GM19452 (cell line): Measurements from ENCODE around the gene RNLS.

Experiments
- ATAC-seq: cut with Tn5 transposase; IDR thresholded peaks from one replicate; pipeline ENCODE4 v1.9.1; 2021; ENCODE audit not compliant: unreplicated experiment

The RNLS gene

GRCh38 chr10:88582806-88583583 lies at the start of gene RNLS:
TSS of gene RNLS (minus strand) at chr10:88583318.
- peak; percentile 83 for ATAC-seq

GRCh38 chr10:88624840-88625239 lies 41.7 kb upstream of the RNLS start:
- ATAC-seq, result no peak

- no peak for ATAC-seq
Observed at GRCh38 chr10:88623835-88624234, 40.7 kb upstream of the RNLS start.

- ATAC-seq, result no peak
Observed at GRCh38 chr10:88620441-88620840, 37.3 kb upstream of the RNLS start.

- no peak for ATAC-seq
Observed at GRCh38 chr10:88618496-88618895, 35.4 kb upstream of the RNLS start.

- ATAC-seq, result no peak
Observed at GRCh38 chr10:88617772-88618300, 34.7 kb upstream of the RNLS start.

GRCh38 chr10:88616250-88616977 lies 33.3 kb upstream of the RNLS start:
- no peak for ATAC-seq

- ATAC-seq, result no peak
Observed at GRCh38 chr10:88608780-88609179, 25.7 kb upstream of the RNLS start.

- peak; percentile 69 for ATAC-seq
Observed at GRCh38 chr10:88608052-88608732, 25.1 kb upstream of the RNLS start.

GRCh38 chr10:88598055-88598454 lies 14.9 kb upstream of the RNLS start:
- ATAC-seq, result peak; percentile 86

GRCh38 chr10:88594482-88594881 lies 11.4 kb upstream of the RNLS start:
- ATAC-seq, result no peak

GRCh38 chr10:88592906-88593305 lies 9.8 kb upstream of the RNLS start:
- no peak for ATAC-seq

- ATAC-seq, result no peak
Observed at GRCh38 chr10:88592381-88592780, 9.3 kb upstream of the RNLS start.

- ATAC-seq, result no peak
Observed at GRCh38 chr10:88586462-88586861, 3.3 kb upstream of the RNLS start, which contains the start of gene LIPJ. TSS of gene LIPJ (plus strand) at chr10:88586762. CDS start at chr10:88590688, 3,926 bp downstream.

- ATAC-seq, result no peak
Observed at GRCh38 chr10:88583584-88583957, 453 bp upstream of the RNLS start.

- ATAC-seq, result peak; percentile 7
Observed at GRCh38 chr10:88582411-88582805, 710 bp downstream of the RNLS start.

- no peak for ATAC-seq
Observed at GRCh38 chr10:88565072-88565471, 18.0 kb downstream of the RNLS start.

- no peak for ATAC-seq
Observed at GRCh38 chr10:88562152-88562551, 21.0 kb downstream of the RNLS start.

GRCh38 chr10:88557658-88558057 lies 25.5 kb downstream of the RNLS start:
- ATAC-seq, result no peak

- ATAC-seq, result no peak
Observed at GRCh38 chr10:88557256-88557655, 25.9 kb downstream of the RNLS start.

GRCh38 chr10:88555190-88555908 lies 27.8 kb downstream of the RNLS start:
- no peak for ATAC-seq
